GM23248 (cell line): Measurements from ENCODE around the gene TAL2.

Source experiments
- EZH2 ChIP-seq: fragments of 200-600 bp; sonication (generic); IDR thresholded peaks from 2 replicates; pipeline ENCODE4 v1.6.1; 2018; ENCODE audit warnings: antibody characterized with exemption, mild to moderate bottlenecking; ENCODE audit not compliant: insufficient read depth, poor library complexity, severe bottlenecking
- EZH2phosphoT487 ChIP-seq: fragments of 200-600 bp; sonication (generic); IDR thresholded peaks from 2 replicates; pipeline ENCODE4 v1.6.1; 2018; ENCODE audit warnings: antibody characterized with exemption, moderate library complexity, mild to moderate bottlenecking, low read depth; ENCODE audit not compliant: insufficient read depth

- TF ChIP-seq EZH2 (no peak), EZH2phosphoT487 (no peak)
Measured at GRCh38 chr9:105636331-105636730, 25.9 kb upstream of the TAL2 start.
